GM19035 (cell line): ENCODE results near the gene GNG7.
"Not testable (repeated sequence)": the region's sequence is repeated elsewhere in the genome, so short reads cannot be mapped to it uniquely, and the experiment has no call there.

Experiments
- ATAC-seq: cut with Tn5 transposase; IDR thresholded peaks from one replicate; pipeline ENCODE4 v1.9.1; 2021; ENCODE audit not compliant: unreplicated experiment

Gene GNG7

DNA sequence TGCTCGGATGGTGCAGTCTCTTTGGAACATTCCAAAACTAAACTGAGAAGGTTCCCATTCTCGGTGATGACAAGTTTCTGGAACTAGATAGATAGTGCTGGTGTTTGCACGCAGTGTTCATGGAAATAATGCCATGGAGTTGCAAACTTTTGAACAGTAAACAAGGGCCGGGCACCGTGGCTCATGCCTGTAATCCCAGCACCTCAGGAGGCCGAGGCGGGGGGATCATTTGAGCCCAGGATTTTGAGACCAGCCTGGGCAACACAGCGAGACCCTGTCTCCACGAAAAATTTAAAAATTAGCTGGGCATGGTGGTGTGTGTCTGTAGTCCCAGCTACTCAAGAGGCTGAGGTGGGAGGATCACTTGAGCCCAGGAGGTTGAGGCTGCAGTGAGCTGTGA, 95.7 kb downstream of the GNG7 start:
- not testable (repeated sequence) for ATAC-seq

DNA sequence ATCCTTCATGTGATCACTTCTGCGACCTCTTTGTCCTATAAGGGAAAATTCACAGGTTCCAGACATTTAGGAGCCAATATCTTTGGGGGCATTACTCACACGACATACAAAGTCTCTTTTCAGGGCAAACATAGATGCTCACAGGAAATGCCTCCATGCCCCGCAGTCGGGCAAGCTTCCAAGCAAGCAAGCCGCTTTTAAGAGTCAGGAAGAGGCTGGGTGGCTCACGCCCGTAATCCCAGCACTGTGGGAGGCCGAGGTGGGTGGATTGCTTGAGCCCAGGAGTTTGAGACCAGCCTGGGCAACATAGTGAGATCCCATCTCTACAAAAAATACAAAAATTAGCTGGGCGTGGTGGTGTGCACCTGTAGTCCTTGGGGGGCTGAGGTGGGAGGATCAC, 96.6 kb downstream of the GNG7 start:
- ATAC-seq = not testable (repeated sequence)

DNA sequence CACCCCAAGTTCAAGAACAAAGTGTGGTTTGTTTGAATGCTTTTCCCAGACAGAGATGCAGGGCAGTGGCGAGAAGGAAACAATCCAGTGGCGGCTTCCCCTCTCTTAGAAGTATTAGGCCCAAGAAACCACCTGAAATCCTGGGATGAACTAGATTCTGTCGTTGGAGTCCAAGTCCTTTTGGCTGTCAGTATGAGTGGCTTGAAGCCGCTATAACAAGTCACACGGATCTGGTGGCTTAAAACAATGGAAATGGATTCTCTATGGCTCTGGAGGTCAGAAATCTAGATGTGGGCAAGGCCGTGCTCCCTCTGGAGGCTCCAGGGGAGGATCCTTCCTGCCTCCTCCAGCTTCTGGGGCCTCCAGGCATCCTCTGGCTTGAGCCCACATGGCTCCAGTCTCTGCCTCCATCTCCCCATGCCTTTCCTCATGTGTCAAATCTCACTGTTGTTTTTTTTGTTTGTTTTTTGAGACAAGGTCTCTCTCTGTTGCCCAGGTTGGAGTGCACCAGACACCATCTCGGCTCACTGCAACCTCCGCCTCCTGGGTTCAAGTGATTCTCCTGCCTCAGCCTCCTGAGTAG, 97.7 kb downstream of the GNG7 start:
- ATAC-seq = no peak

DNA sequence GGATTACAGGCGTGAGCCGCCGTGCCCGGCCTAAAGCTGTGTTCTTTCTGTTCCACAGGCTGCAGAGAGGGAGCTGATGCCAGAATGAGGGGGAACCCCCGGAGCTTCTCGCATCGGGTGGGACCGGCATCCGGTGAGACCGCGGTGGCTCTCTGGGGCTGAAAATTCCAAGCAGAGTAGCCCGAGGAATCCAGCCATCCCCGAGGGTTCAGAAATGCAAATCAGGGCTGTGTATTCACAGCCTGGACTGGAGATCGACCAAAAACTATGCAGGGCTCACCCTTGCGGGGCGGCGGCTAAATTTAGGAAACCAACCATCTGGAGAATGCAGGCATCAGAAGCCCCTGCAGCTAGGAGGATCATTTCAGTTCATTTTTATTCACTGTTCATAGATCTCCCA, 99.2 kb downstream of the GNG7 start:
- ATAC-seq = no peak

DNA sequence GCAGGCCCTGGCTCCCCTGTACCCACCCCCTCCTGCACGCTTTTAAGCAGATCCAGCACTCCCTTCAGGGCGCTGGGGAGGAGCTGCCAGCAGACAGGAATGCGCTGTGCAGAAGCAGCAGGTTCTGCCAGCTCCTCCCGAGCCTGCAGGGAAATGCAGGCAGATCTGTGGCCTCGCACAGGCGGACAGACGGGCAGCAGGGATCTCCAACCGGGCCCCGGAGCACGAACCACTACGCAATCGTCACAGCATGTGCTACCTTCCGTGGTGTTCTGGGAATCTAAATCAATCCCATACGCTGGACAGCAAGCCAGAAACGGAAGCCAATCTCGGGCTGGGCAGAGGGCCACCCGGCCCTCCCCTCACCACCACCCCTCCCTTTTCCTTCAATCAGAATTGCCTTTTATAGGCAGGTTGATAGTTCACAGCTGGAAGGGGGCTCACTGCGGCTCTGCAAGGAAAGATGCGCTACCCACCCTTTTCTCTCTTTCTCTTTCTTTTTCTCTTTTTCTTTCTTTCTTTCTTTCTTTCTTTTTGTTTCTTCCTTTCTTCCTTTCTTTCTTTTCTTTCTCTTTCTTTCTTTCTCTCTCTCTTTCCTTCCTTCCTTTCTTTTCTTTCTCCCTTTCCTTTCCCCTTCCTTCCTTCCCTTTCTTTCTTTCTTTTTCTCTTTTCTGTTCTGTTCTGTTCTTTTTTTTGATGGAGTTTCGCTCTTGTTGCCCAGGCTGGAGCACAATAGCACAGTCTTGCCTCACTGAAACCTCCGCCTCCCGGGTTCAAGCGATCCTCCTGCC, 99.9 kb downstream of the GNG7 start:
- no peak for ATAC-seq

DNA sequence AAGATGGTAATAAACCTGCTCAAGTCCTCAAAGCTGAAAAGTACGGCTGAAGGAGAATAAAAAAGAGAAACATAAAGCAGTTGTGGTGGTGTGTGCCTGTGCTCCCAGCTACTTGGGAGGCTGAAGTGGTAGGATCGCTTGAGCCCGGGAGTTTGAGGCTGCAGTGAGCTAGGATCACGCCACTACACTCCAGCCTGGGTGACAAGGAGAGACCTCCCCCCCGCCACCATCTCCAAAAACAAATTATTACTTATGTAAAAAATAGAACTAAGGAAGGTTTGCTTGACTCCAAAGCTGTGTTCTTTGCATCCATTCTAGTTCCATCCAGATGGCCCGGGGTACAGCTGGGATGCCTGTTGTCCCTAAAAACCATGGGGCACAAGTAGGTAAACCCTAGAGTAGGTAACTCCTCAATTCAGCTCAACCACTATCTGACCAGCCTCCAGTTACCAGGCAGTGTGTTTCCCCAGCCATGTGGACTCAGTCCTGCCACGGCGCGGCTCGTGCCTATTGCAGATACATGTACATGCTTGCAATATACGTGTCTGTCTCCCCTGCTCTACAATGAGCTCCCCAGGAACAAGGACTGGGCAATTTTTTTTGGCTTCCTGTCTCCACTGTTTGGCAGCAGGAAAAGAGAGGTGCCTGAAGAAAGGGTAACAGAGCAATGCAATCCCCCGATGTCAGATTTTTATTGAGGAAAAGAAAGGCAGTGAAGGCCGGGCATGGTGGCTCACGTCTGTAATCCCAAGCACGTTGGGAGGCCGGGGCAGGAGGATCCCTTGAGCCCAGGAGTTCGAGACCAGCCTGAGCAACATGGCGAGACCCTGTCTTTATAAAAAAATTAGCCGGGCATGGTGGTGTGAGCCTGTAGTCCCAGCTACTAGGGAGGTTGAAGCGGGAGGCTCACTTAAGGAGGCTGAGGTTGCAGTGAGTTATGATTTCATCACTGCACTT, 101.3 kb downstream of the GNG7 start:
- ATAC-seq = no peak

DNA sequence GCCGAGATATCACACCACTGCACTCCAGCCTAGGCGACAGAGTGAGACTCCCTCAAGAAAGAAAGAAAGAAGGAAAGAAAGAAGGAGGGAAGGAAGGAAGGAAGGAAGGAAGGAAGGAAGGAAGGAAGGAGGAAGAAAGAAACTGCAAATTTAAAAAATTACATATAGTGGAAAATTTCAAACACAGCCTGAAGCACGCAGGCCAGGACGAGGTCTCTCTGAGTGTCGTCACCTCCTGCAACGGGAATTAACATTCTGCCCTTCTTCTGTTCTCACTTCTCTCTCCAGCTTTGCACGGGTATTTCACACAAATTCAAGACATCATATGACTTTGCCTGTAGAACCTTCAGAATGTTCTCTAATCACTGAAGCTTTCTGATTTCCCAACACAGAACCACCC, 108.2 kb downstream of the GNG7 start:
- ATAC-seq = no peak

DNA sequence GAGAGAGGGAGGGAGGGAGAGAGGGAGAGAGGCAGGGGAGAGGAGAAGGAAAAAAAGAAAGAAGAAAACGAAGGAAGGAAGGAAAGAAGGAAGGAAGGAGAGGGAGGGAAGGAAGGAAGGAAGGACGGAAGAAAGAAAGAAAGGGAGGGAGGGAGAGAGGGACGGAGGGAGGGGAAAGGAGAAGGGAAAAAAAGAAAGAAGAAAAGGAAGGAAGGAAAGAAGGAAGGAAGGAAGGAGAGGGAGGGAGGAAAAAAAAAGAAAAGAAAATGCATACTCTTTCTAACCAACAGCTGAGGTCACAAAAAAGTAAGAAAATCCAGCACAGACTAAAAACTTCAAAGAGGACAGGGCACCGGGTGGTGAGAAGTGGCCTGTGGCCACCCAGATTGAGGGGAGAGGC, 109.7 kb downstream of the GNG7 start:
- no peak for ATAC-seq

DNA sequence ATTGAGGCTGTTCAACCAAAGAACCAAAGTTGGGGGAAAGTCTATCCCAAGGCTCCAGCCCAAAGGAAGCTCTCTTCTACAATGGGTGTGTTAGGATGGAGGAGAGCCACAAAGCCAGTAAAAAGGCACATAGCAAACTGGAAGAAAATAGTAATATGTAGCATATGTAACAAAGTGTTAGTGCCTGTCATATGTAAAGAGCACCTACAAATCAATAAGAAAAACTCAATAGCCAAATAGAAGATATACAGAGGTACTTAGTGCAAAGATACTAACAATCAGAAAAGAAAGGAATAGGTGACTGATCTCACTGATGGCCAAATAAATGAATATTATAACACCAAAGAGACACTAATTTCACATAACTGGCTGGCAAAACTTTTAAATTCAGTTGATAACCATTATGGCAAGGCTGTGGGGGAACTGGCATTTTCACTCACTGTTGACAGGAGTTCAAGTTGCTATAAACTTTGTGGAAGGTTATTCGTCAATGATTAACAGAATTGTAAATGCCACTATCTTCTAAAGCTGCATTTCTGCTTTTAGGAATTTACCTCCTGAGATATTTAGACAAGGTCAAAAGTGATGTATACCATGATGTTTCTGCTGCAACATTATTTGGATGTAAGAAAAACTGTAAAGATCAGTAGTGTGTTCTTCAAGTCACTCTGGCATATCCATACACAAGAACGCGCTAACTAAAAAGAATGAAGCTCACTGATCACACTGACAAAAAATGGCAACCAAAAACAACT, 110.8 kb downstream of the GNG7 start:
- ATAC-seq = no peak

DNA sequence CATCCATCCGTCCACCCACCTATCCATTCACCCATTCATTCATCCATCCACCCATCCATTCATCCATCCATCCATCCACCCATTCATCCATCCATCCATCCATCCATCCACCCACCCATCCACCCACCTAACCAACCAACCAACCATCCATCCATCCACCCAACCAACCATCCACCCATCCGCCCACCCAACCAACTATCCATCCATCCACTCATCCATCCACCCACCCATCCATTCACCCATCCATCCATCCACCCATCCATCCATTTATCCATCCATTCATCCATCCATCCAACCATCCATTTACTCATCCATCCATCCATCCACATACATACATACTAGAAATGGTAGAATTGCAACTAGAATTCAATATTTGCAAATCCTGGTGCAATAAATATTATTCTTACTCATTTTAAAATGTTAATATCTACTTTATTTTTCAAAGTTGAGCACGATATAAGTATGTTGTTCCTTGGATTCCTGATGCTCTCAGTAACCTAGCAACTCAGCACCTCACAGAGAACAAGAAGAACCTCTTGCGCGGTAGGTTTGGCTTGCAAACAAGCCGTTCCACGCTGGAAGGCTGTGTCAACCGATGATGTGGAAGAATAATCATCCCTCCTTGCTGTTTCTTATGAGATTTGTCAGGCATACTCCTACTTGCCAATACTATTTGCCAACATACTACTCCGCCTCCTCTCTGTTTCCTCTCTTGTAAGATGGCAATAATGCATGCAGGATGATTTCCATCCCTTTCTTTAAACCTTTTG, 111.7 kb downstream of the GNG7 start:
- no peak for ATAC-seq

DNA sequence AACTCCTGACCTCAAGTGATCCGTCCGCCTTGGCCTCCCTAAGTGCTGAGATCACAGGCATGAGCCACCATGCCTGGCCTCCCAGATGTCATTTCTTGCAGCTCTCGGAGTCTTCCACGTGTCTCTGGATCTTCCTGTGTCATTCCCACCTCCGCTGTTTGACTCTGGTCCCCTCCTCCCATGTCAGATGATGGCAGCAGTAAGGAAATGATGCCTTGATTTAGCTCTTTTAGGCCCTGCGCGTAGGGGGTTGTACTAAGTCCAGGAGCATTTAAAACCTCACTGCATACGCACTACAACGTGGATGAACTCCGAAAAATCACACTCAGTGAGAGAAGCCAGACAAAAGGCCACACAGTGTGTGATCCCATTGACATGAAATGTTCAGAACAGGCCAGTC, 113.1 kb downstream of the GNG7 start:
- no peak for ATAC-seq

DNA sequence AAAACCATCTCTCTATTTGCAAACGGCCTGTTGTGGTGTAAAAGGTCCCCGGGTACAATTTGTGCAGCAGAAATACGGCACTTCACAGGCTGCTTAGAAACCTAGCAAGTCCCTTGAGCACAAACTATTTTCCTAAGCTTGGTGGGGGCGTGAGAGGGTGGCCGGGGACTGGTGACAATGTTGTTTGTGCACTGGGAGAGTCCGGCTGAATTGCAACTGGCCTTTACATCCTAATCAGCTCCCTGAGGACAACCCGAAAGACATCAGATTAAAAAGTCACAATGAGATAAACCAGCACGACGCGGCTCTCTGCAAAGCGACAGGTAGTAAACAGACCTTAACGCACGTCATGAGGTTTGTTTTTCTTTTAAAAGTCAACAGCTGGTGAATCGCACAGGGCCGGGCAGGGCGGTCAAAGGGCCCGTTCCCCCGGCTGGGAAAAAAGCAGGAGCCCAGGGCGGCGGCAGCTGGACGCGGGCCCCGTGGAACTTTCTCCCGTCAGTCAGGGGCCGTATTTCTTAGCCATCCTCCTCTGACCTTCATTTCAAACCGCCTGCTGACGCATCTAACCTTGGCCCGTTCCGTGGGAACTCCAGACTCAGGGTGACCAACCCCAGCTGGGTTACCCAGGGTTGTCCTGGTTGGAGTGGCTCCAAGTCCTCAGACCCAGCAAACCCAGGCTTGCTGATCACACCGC, 114.3 kb downstream of the GNG7 start:
- ATAC-seq = no peak

DNA sequence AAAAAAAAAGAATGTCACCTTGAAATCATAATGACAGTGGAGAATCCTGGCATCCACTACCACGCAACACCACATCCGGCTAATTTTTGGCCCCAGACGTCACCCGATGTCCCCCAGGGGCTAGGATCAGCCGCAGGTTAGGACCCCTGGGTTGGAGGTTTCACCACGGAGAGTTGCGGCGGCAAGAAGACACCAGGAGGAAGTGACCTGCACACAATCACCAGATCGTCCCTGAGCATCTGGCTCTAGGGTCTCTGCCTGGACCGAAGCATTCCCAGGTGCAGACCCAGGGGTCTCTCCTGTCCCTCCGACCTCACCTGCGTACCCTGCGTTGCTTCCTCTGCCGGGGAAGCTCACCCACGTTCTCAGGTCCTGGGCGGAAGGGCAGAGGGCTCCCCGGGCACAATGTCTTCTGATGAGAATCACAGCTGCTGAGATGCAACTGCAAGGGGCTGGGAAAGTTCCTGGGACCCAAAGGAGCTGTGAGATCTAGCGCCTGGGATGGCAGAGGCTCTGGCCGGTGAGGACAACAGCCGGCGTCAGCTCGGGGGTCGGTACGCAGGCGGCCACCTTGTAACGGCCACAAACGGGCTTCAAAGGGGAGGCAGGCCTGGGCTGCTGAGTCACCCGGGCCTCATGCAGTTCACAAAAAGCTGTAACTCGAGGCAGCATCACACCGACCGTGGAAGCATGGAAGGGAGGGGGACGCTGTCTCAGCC, 115.3 kb downstream of the GNG7 start:
- ATAC-seq = no peak

DNA sequence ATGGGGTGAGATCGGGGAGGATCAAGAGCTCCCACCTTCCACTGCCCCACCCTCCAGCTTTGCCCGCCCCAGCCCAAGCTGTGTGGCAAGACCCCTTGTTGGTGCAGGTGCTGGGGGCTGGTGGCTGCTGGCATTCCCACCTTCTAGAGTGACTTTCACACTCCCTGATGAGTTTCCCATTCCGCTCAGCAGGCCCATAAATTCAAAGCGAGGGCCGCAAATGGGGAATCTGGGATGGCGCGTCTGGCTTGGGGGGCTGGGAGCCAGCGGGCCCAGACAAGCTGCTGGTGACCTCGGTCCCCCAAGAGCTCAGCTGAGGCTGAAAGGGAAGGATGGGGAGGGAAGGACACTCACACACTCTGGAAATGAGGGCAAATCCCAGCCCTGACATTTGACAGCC, 116.3 kb downstream of the GNG7 start:
- ATAC-seq = no peak

DNA sequence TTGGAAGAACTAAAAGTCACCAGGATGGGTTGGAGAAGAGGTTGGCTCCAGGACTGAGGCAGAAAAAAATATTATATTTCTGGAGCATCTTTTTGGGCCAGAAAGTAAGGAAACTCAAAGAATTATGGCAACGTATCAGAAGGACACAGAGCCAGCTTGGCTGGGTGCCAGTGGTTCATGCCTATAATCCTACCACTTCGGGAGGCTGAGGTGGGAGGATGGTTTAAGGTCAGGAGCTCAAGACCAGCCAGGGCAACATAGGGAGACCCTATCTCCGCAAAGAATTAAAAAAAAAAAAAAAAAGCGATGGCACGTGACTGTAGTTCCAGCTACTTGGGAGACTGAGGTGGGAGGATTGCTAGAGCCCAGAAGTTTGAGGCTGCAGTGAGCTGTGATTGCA, 118.5 kb downstream of the GNG7 start:
- no peak for ATAC-seq

DNA sequence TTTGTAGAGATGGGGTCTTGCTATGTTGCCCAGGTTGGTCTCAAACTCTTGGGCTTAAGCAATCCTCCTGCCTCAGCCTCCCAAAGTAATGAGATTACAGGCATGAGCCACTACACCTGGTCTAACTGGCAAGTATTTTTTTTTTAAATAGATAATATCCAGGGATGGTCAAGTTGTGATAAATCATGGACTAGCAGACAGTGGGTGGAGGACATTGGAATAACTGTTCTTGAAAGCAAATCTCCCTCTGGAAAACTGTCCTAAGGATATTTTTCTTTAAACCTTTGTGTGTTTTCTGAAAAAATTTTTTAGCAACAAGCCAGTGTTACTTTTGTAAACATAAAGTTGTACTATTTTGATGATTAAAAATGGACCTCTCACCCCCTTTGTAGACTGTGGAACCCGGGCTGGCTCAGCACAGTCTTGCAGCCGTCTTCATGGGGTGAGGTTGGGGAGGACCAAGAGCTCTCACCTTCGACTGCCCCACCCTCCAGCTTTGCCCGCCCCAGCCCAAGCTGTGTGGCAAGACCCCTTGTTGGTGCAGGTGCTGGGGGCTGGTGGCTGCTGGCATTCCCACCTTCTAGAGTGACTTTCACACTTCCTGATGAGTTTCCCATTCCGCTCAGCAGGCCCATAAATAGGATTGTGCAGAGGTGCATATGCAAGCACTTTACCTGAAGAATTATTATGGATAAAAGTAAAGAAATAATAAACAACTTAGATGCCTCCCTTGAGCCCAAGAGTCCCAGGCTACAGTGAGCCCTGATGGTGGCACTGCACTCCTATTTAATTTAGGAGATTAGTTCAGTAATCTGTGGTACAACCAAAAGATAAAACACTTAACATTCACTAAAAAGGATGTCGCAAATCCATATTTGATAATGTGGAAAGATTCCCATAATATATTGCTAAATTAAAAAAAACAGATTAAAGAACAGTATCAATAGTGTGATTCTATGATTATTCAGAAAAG, 119.2 kb downstream of the GNG7 start:
- no peak for ATAC-seq

DNA sequence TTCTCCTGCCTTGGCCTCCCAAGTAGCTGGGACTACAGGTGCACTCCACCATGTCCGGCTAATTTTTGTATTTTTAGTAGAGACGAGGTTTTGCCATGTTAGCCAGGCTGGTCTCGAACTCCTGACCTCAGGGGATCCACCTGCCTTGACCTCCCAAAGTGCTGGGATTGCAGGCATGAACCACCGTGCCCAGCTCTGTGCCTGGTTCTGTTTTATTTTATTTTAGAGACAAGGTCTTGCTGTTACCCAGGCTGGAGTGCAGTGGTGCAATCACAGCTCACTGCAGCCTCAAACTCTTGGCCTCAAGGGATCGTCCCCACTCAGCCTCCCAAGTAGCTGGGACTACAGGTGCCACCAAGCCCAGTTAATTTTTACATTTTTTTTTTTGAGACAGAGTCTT, 122.1 kb downstream of the GNG7 start:
- not testable (repeated sequence) for ATAC-seq
